Activated T-cell treated with anti-CD3 and anti-CD28 coated beads for 1 hour (primary cell): ENCODE data around the gene CCNDBP1.
"Not testable (repeated sequence)": the region's sequence is repeated elsewhere in the genome, so short reads cannot be mapped to it uniquely, and the experiment has no call there.

Experiments used
- DNase-seq: peaks from one replicate; pipeline ENCODE4 v3.0.0-alpha.2; 2020; ENCODE audit warnings: low read depth

CCNDBP1 gene

DNA sequence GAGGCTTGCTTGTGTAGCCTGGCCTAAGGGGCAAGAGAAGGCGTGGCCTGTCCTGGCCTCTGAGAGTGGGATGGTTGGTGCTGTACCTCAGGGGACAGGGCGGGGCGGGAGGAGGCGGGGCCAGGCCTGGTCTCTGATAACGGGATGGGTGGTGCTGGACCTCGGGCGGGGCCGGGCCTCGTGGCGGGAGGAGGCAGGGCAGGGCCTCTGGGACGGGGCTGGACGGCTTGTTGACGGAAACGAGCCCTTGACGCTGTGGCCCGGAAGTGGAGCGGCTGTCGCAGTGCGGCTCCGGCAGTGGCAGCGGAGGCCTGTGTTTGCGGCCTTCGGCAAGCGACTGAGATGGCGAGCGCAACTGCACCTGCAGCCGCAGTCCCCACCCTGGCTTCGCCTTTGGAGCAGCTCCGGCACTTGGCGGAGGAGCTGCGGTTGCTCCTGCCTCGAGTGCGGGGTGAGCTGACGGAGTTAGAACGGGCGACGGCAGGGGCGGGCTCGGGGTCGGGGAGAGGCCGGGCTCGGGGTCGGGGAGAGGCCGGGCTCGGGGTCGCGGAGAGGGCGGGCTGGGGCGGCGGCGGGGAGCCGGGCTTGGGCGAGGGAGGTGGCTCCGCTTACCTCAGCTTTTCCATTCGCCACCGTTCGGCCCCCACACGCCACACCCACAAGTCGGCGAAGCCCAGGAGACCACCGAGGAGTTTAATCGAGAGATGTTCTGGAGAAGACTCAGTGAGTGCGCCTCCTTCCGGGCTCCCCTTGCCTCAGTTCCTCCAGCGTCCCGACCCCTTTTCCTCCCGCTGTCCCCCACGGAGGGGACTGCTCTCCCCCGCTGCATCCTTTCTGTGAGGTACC, at the start of gene CCNDBP1:
CCNDBP1 (plus strand) TSS at position 247 of the 846 bp plus-strand sequence; CDS start at position 343, 96 bp downstream.
- peak; percentile 74 for DNase-seq

DNA sequence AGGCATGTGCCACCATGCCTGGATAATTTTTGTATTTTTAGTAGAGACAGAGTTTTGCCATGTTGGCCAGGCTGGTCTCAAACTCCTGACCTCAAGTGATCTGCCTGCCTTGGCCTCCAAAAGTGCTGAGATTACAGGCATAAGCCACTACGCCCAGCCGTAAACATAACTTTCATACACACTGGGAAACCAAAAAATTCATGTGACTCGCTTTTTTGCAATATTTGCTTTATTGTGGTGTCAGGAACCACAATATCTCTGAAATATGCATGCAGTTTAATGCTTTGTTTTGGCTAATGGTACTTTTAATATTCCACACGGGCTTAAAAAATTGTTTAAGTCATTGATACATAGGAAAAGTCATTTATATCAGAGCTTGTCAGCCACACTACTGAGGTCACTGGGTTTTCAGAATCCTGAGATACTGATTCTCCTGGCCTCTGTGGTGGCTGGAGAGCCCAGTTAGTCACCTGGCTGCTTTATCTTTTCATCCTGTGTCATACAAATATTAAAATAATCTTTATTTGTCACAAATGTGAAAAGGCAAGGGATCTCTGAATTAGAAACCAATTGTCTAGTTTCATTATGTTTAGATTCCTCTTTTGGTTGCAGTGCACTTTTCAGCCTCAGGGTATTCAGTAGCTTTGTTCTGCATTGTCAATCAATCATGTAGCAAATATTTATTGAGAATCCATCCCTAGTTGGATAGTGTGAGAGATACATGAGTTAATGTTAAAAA, 41.8 kb upstream of the CCNDBP1 start:
- no peak for DNase-seq

DNA sequence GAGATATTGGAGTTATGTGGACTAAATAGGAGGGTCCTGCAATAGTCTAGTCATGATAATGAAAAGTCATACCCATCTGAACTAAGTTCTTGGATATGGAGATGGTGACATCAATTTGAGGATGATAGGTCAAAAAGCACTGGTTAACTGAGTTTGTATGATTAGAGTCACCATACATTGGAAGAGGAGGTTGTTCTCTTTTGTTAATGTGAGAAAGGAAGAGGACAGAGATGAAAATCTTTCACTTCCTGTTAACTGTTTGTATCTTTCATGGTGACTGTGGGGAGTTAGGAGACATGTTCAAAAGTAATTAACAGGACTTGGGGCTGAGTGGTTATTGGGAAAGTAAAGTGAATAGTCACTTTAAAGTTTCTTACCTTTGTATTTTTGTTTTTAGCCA, 40.7 kb upstream of the CCNDBP1 start:
- DNase-seq: no peak

GRCh38 chr15:43146184-43146583, 39.0 kb upstream of the CCNDBP1 start:
- DNase-seq: no peak

GRCh38 chr15:43150191-43150929, 34.8 kb upstream of the CCNDBP1 start:
- DNase-seq: no peak

- no peak for DNase-seq
Measured at GRCh38 chr15:43151688-43152087, 33.5 kb upstream of the CCNDBP1 start.

DNA sequence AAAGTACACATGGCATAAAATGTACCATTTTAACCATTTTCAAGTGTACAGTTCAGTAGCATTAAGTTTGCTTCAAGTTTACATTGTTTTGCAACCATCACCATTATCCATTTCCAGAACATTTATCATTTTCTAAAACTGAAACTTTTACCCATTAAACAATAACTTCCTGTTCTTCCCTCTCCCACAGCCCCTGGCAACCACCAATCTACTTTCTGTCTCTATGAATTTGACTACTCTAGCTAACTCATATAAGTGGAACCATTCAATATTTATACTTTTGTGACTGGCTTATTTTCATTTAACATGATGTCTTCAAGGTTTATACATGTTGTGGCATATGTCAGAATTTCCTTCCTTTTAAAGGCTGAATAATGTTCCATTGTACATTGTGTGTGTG, 31.9 kb upstream of the CCNDBP1 start:
- no peak for DNase-seq

DNA sequence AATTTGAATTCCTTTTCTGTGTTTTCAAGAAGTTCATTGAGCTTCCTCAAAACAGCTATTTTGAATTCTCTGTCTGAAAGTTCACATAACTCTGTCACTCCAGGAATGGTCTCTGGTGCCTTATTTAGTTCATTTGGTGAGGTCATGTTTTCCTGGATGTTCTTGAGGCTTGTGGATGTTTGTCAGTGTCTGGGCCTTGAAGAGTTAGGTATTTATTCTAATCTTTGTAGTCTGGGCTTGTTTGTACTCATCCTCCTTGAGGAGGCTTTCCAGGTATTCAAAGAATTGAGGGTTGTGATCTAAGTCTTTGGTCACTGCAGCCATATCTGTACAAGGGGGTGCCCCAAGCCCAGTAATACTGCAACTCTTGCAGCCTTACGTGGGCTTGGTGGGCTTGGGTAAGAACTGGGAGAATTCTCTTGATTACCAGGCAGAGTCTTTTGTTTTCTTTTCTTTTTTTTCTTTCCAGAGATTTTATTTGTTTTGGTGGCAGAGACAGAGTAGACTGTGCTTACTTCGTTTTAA, 19.3 kb upstream of the CCNDBP1 start:
- DNase-seq: no peak

- not testable (repeated sequence) for DNase-seq
Measured at GRCh38 chr15:43167261-43167660, 17.9 kb upstream of the CCNDBP1 start.

DNA sequence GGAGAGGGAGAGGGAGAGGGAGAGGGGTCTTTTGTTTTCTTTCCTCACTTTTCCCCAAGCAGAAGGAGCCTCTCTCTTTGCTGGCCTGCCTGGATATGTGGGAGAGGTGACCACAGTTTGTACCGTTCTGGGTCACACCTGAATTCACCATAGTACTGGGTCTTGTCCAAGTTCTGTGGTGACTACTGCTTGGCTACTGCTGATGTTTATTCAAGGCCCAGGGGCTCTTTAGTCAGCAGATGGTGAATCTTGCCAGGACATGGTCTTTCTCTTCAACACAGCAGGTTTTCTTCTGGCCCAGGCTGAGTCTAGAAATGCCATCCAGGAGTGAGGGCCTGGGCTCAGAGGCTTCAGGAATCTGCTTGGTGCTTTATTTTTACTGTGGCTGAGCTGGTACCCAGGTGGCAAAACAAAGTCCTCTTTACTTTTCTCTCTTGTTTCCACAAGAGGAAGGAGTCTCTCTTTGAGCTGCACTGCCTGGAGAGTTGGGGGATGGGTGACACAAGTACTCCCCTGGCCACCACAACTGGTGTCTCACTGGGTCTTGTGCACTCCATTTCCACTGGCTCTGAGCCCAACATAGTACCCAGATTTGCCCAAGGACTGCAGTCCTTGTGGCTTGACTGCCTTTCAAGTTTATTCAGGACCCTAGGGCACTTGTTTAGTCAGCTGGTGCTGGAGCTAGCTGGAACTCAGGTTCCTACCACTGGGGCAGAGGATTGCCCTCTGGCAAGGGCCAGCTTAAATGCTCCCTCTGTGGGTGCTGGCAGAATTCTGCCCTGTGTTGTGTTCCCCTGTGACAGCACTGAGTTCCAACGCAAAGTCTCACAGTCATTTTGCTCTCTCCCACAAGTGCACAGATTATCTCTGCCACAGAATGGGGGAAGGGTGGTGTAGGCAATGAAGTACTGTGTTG, 16.8 kb upstream of the CCNDBP1 start:
- DNase-seq: no peak

DNA sequence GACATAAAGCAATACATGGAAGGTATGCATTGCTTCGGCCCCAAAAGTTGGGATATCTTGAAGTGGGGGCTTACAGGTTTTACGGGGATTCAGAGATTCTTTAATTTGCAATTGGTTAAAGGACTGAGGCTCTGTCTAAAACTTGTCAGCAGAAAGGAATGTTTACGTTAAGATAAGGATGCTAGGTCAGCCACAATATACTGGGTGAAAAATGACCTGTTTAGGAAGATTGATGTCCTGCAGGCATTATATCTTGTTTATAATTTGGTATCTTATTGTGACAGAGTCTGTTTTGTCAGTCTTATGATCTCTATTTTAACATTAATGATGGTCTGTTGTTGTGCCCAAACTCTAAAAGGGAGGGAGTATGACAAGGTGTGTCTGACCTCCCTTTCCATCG, 15.3 kb upstream of the CCNDBP1 start:
- DNase-seq: no peak

DNA sequence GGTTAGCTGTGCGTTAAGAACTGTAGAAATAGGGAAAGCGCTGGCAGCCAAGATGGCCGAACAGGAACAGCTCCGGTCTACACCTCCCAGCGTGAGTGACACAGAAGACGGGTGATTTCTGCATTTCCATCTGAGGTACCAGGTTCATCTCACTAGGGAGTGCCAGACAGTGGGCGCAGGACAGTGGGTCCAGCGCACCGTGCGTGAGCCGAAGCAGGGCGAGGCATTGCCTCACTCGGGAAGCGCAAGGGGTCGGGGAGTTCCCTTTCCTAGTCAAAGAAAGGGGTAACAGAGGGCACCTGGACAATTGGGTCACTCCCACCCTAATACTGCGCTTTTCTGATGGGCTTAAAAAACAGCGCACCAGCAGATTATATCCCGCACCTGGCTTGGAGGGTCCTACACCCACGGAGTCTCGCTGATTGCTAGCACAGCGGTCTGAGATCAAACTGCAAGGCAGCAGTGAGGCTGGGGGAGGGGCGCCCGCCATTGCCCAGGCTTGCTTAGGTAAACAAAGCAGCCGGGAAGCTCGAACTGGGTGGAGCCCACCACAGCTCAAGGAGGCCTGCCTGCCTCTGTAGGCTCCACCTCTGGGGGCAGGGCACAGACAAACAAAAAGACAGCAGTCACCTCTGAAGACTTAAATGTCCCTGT, 9.4 kb upstream of the CCNDBP1 start:
- DNase-seq: not testable (repeated sequence)

- not testable (repeated sequence) for DNase-seq
Measured at GRCh38 chr15:43177147-43177546, 8.1 kb upstream of the CCNDBP1 start.

GRCh38 chr15:43183270-43183669, 1.9 kb upstream of the CCNDBP1 start:
- no peak for DNase-seq

GRCh38 chr15:43184407-43185124, 637 bp upstream of the CCNDBP1 start:
- no peak for DNase-seq

DNA sequence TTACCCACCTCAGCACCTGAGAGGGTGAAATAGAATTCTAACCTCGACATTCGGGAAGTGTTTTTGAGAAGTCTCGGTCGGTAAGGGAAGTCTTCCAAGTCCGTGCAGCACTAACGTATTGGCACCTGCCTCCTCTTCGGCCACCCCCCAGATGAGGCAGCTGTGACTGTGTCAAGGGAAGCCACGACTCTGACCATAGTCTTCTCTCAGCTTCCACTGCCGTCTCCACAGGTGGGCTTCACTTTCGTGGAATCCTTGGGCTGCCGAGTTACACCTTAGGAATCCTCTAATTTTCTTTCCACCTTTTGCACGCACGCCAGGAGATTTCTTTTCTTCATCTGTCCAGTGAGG, 775 bp downstream of the CCNDBP1 start:
- no peak for DNase-seq

DNA sequence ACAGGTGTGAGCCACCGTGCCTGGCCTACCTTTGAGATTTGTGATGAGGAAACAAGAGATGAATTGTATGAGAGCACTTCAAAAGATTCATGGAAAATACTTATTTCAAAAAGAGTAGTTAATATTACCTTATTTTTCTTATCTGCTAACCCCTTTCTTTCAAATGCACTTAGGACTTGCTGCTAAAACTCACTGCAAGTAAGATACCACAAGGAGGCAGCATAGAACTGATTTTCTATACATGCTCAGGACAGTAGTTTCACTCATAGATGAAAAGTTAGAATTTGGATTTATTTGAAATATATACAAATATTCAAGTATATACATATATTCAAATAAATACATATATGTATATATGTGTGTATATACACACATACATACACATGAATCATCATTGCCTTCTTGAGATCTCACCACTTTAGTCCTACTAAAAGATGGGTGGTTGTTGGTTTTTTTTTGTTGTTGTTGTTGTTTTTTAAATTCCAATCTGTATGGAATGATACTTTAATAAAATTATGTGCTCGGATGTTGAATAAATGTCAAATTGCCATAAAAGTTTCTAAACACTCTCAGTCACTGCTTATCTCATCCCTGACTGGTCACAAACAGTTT, 2.4 kb downstream of the CCNDBP1 start:
- no peak for DNase-seq

DNA sequence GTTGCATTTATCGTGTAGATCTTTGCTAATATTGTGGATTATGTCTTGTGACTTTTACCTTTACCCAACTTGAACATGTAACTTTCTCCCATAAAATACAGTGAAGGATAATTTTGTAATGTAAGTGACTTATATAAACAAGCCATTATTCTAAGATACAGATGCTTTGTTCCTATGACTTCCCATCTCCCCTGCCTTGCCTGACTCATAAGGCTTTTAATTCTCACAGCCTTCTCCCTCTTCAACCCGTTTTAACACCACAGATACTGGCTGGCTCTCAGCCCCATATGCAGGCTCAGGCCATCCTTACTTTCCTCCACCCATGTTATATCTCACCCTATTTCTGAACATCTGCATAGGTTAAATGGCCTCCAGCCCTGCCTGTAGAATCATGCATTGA, 4.1 kb downstream of the CCNDBP1 start:
- no peak for DNase-seq

DNA sequence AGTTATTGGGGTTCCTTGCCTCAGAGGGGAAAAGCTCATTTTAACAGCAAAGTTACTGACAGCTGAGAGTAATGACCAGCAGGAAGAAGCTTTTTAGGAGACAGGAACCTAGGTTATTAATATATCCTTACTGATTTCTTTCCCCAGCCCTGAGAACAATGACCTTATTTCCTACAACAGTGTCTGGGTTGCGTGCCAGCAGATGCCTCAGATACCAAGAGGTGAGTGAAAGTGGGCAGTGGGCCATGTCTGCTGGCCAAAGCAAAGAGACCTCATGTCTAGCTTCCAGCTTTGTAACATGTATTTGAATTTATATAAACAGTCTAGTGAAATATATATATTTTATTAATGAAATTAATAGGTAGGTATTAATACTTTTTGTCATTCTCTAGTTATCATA, 5.0 kb downstream of the CCNDBP1 start:
- no peak for DNase-seq

- DNase-seq: no peak
Measured at GRCh38 chr15:43193710-43194109, 8.5 kb downstream of the CCNDBP1 start.
